Measurements from ENCODE around the gene FOSL1.
A peak's percentile ranks its signal among the peaks of the same experiment; 100 is the strongest.
"Not testable (repeated sequence)": the region's sequence is repeated elsewhere in the genome, so short reads cannot be mapped to it uniquely, and the experiment has no call there.

The FOSL1 gene

GRCh38 chr11:65894034-65894591 is 6.1 kb downstream of the FOSL1 start:
- Mint-ChIP-seq H3K9me3 (no peaks in the 10 kb centered on the region), H3K4me3 (peak overlapping the region; percentile 99), H3K36me3 (ENCODE audit: low read depth) (peaks cover 45% of the 10 kb centered on the region), H3K27ac (peak overlapping the region; percentile 81), H3K27me3 (no peaks in the 10 kb centered on the region), H3K4me1 (ENCODE audit: low read depth) (peaks cover 79% of the 10 kb centered on the region)

GRCh38 chr11:65892661-65893317 is 7.4 kb downstream of the FOSL1 start:
- Mint-ChIP-seq H3K27me3 (no peaks in the 10 kb centered on the region), H3K36me3 (ENCODE audit: low read depth) (peaks cover 40% of the 10 kb centered on the region), H3K27ac (peak overlapping the region; percentile 86), H3K9me3 (no peaks in the 10 kb centered on the region), H3K4me1 (ENCODE audit: low read depth) (peaks cover 79% of the 10 kb centered on the region), H3K4me3 (peak overlapping the region; percentile 99)

- H3K27me3 Mint-ChIP-seq, H3K9me3 Mint-ChIP-seq: not testable (repeated sequence)
- H3K4me3 Mint-ChIP-seq = peak overlapping the region; percentile 99
- H3K4me1 Mint-ChIP-seq (ENCODE audit: low read depth) = peaks cover 79% of the 10 kb centered on the region
- peaks cover 34% of the 10 kb centered on the region for H3K36me3 Mint-ChIP-seq (ENCODE audit: low read depth)
- H3K27ac Mint-ChIP-seq = peak overlapping the region; percentile 86
Observed at GRCh38 chr11:65892137-65892540, 8.0 kb downstream of the FOSL1 start.

- Mint-ChIP-seq H3K4me1 (ENCODE audit: low read depth) (peaks cover 79% of the 10 kb centered on the region), H3K9me3 (no peaks in the 10 kb centered on the region), H3K27ac (peak overlapping the region; percentile 86), H3K4me3 (peak overlapping the region; percentile 99), H3K36me3 (ENCODE audit: low read depth) (peaks cover 33% of the 10 kb centered on the region), H3K27me3 (no peaks in the 10 kb centered on the region)
Observed at GRCh38 chr11:65891219-65892136, 8.7 kb downstream of the FOSL1 start.

GRCh38 chr11:65890324-65891218 is 9.6 kb downstream of the FOSL1 start, which contains the start of gene CCDC85B:
Gene CCDC85B, plus strand, starts transcription at chr11:65890673. Its CDS starts 111 bp downstream, at chr11:65890784.
- H3K4me1 Mint-ChIP-seq (ENCODE audit: low read depth) = peaks cover 76% of the 10 kb centered on the region
- H3K27ac Mint-ChIP-seq = peak within 1 kb of the TSS; percentile 95
- H3K9me3 Mint-ChIP-seq = no peaks in the 10 kb centered on the region
- peak within 1 kb of the TSS; percentile 99 for H3K4me3 Mint-ChIP-seq
- peaks cover 27% of the 10 kb centered on the region for H3K36me3 Mint-ChIP-seq (ENCODE audit: low read depth)
- no peaks in the 10 kb centered on the region for H3K27me3 Mint-ChIP-seq

GRCh38 chr11:65888163-65888814 is 11.9 kb downstream of the FOSL1 start, which contains the start of gene FIBP:
Gene FIBP, minus strand, starts transcription at chr11:65888471. Its CDS starts 53 bp downstream, at chr11:65888418.
- peak within 1 kb of the TSS; percentile 95 for H3K27ac Mint-ChIP-seq
- peak within 1 kb of the TSS; percentile 99 for H3K4me3 Mint-ChIP-seq
- H3K36me3 Mint-ChIP-seq (ENCODE audit: low read depth) = peaks cover 36% of the 10 kb centered on the region
- no peaks in the 10 kb centered on the region for H3K9me3 Mint-ChIP-seq
- H3K27me3 Mint-ChIP-seq = no peaks in the 10 kb centered on the region
- peaks cover 66% of the 10 kb centered on the region for H3K4me1 Mint-ChIP-seq (ENCODE audit: low read depth)

GRCh38 chr11:65887723-65888162 is 12.4 kb downstream of the FOSL1 start:
- peaks cover 61% of the 10 kb centered on the region for H3K4me1 Mint-ChIP-seq (ENCODE audit: low read depth)

GRCh38 chr11:65886826-65887722 is 13.1 kb downstream of the FOSL1 start:
- H3K27me3 Mint-ChIP-seq = no peaks in the 10 kb centered on the region
- H3K4me1 Mint-ChIP-seq (ENCODE audit: low read depth) = peaks cover 57% of the 10 kb centered on the region
- no peaks in the 10 kb centered on the region for H3K9me3 Mint-ChIP-seq
- H3K36me3 Mint-ChIP-seq (ENCODE audit: low read depth) = peaks cover 35% of the 10 kb centered on the region
- peak overlapping the region; percentile 95 for H3K27ac Mint-ChIP-seq
- peak overlapping the region; percentile 99 for H3K4me3 Mint-ChIP-seq

More at GRCh38 chr11:65887723-65888162, 12.4 kb downstream of the FOSL1 start:
- no peaks in the 10 kb centered on the region for H3K9me3 Mint-ChIP-seq
- H3K36me3 Mint-ChIP-seq (ENCODE audit: low read depth) = peaks cover 36% of the 10 kb centered on the region
- H3K4me3 Mint-ChIP-seq = peak overlapping the region; percentile 99
- peak overlapping the region; percentile 95 for H3K27ac Mint-ChIP-seq
- no peaks in the 10 kb centered on the region for H3K27me3 Mint-ChIP-seq

GRCh38 chr11:65885808-65886536 is 14.2 kb downstream of the FOSL1 start:
- Mint-ChIP-seq H3K27me3 (no peaks in the 10 kb centered on the region), H3K36me3 (ENCODE audit: low read depth) (peaks cover 32% of the 10 kb centered on the region), H3K4me3 (no peak overlapping the region), H3K4me1 (ENCODE audit: low read depth) (peaks cover 59% of the 10 kb centered on the region), H3K9me3 (no peaks in the 10 kb centered on the region), H3K27ac (peak overlapping the region; percentile 70)

GRCh38 chr11:65885231-65885630 is 15.0 kb downstream of the FOSL1 start:
- Mint-ChIP-seq H3K27ac (no peak overlapping the region), H3K9me3 (no peaks in the 10 kb centered on the region), H3K4me1 (ENCODE audit: low read depth) (peaks cover 65% of the 10 kb centered on the region), H3K27me3 (no peaks in the 10 kb centered on the region), H3K36me3 (ENCODE audit: low read depth) (peaks cover 32% of the 10 kb centered on the region), H3K4me3 (no peak overlapping the region)

GRCh38 chr11:65884716-65885092 is 15.5 kb downstream of the FOSL1 start:
- H3K4me1 Mint-ChIP-seq (ENCODE audit: low read depth) = peaks cover 65% of the 10 kb centered on the region
- H3K36me3 Mint-ChIP-seq (ENCODE audit: low read depth) = peaks cover 32% of the 10 kb centered on the region
- no peak overlapping the region for H3K27ac Mint-ChIP-seq
- H3K9me3 Mint-ChIP-seq = no peaks in the 10 kb centered on the region
- no peak overlapping the region for H3K4me3 Mint-ChIP-seq
- no peaks in the 10 kb centered on the region for H3K27me3 Mint-ChIP-seq

GRCh38 chr11:65883786-65884715 is 16.1 kb downstream of the FOSL1 start:
- H3K27me3 Mint-ChIP-seq = no peaks in the 10 kb centered on the region
- H3K4me3 Mint-ChIP-seq = no peak overlapping the region
- peaks cover 65% of the 10 kb centered on the region for H3K4me1 Mint-ChIP-seq (ENCODE audit: low read depth)
- no peaks in the 10 kb centered on the region for H3K9me3 Mint-ChIP-seq
- H3K36me3 Mint-ChIP-seq (ENCODE audit: low read depth) = peaks cover 32% of the 10 kb centered on the region
- H3K27ac Mint-ChIP-seq = no peak overlapping the region
